GM19351 (cell line): ENCODE measurements around the gene TASOR2.

Source experiments
- ATAC-seq: cut with Tn5 transposase; IDR thresholded peaks from one replicate; pipeline ENCODE4 v1.9.1; 2021; ENCODE audit warnings: mild to moderate bottlenecking, moderate library complexity; ENCODE audit not compliant: unreplicated experiment

TASOR2 gene

DNA sequence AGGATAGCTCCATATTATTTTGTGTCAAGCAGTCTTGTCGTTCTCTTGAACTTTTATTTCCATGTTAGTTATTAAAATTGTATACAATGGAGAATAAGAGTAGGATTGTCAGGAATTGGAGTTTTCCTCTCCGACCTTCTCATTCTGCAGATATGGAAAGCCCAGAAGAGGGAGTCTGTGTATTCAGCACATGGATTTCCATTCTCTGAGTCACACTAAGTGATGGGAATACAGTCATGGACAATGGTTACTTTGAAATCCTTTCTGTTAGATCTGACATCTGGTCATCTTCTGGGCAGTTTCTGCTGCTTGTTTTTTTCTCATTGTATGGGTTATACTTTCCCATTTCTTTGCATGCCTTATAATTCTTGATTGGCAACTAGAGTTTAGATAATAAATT, 5.0 kb upstream of the TASOR2 start:
- ATAC-seq: no peak

DNA sequence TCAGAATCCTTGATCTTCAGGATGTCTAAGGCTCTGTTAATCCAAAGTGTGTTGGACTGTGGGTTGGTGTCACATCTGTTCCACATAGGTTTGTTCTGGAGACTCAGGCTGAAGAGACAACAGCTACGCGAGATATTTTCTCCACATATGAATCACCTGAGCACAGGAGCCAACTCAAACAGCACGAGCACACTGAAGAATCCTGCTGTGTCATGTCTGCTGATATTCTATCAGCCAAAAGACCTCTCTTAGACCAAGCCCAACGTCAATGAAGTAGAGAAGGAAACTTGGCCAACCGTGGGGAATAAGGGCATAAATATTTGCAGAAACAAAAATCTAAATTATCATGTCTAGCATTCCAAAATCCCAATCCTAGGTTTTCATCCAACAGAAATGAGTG, 2.7 kb upstream of the TASOR2 start:
- no peak for ATAC-seq

DNA sequence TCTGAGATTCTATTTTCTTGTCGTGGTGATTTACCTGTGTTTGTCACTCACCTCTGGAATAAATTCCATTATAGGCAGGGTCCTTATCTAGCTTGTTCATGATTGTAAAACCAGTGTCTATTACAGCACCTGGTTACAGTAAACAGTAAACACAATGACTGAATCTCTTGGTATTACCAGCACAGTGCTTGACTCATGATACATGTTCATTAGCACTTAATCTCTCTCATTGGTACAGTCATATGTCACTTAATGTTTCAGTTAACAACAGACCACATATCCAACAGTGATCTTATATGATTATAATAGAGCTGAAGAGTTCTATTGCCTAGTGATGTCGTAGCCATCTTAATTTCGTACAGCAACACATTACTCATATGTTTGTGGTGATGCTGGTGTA, 1.6 kb upstream of the TASOR2 start:
- no peak for ATAC-seq

DNA sequence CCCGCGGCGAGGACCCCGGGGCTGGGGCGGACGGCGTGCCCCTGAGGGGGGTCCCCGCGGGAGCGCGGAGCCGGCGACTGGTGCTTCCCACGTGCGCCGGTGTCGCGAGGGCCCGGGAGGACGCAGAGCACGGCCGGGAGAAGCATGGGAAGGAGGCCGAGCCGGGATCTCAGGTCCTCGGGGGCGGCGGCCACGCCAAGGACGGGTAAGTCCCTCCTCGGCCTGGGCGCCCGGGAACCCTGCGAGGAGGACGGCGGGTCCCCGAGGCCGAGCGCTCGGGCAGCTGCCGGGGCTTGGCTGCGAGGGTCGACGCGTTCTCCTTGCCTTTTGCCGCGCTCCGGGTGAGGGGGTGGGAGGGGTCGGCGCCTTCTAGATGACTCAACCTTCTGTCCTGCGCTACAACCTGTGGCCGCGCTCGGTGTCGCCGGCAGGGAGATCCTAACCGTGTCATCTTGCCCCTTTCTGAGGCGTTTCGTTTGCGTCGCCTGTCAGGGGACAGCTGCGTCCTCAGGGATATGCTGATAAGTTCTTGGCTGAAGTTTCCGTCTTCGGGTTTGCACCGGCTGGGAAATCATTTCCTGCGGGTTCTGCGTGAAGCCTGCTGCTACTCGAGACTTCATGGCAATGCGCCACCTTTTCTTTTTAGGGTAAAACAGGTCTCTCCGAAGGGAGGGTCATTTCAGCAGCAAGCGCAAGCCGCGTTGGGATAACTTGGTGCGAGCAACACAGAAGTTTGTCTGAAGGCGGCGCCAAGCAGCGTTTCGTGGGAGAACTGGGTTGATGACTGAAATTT, 529 bp downstream of the TASOR2 start:
- peak; percentile 52 for ATAC-seq

DNA sequence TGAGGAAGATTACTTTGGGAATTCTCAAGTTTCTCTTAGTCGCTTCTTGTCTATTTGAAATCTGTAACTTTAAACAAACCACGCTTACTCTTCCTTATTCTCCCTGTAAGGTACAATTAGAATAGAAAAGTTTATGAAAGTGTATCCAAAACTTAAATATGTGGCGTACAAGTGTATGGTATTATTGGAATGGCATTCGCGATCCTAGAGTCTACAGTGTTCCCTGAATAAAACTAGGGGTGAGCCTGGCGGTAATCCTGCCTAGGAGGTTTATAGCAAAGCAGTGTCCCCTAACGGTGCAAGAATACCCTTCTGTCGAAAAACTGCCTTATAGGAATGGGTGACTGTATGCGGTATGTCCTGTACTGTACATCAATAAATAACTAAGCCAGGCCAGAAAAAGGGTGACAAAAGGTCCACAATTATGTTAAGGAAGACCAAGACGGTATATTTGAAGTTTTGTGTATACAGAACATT, 1.2 kb downstream of the TASOR2 start:
- no peak for ATAC-seq

DNA sequence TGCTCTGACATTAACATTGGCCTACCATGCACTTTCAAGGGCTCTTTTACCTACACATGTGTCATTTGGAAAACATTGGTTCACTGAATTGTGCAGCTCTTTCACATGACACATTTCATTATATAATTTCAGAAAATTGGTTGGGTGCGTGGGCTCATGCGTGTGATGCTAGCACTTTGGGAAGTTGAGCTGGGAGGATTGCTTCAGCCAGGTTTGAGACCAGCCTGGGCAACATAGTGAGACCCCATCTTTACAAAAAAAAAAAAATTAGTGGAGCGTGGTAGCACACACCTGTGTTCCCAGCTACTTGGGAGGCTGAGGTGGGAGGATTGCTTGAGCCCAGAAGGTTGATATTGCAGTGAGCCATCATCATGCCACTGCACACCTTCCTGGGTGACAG, 3.9 kb downstream of the TASOR2 start:
- ATAC-seq: no peak

DNA sequence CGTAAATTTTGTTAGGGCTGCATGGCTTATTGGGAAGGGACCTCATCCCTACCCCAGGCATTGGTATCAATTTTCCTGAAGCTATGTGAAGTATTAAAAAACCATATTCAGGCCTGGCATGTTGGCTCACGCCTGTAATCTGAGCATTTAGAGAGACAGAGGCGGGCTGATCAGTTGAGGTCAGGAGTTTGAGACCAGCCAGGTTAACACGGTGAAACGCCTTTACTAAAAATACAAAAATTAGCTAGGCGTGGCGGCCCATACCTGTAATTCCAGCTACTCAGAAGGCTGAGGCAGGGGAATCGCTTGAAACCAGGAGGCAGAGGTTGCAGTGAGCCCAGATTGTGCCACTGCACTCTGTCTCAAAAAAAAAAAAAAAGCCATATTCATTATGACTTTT, 7.1 kb downstream of the TASOR2 start:
- ATAC-seq: no peak

DNA sequence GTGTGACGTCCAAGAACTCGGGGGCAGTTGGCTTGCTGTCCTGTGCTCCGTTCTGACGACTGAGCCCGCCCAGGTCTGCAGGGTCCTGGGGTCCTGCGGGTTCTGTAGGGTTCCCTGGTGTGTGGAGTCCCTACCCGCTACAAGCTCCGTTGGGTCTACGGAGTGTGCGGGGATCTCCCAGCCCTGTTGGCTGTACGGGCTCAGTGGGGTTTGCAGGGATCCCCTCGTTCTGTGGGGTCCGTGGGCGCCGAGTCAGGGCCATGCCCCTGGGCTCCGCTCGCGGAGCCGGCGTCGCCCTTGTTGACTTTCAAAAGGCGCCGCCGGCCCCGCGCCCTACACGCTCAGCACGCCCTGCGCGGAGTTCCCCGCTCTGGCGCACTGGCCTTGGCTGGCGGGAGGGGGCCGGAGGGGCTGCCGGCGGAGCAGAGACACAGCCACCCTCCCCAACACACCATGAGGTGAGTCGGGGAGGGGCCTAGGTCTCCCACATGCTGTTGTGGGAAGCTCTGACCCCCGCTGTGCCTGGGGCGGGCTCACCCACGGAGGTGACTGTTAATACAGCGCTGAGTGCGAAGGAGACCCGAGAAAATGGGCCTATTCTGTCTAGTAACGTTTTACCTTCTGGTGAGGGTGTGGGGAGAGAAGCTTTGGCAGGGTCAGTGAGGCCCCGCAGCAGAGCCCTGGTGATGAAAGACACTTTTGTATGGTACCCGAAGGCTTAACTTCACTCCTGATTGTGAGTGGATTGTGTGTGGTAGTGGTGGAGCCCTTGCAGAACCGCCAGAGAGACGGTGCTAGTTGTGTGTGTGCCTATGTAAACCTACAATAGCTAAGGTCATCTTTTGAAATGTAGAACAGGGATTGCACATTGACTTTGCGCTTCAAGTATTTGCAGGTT, 8.1 kb downstream of the TASOR2 start:
- peak; percentile 72 for ATAC-seq

DNA sequence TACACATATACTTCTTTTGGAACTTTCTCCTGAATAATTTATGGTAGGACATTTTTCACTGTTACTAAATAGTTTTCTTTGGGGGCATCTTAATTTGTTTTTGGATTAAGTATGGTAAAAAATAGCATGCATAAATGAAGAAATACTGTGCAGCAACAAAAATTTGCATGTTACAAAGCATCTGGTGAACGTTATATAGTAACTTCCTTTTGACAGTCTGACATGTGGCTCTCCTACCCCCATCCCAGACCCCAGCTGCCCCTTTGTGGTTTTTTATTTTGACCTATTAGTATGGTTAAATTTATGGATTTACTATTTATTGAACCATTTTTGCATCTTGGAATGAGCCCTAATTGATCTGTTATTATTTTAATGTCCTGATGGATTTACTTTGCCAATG, 9.9 kb downstream of the TASOR2 start:
- ATAC-seq: no peak

DNA sequence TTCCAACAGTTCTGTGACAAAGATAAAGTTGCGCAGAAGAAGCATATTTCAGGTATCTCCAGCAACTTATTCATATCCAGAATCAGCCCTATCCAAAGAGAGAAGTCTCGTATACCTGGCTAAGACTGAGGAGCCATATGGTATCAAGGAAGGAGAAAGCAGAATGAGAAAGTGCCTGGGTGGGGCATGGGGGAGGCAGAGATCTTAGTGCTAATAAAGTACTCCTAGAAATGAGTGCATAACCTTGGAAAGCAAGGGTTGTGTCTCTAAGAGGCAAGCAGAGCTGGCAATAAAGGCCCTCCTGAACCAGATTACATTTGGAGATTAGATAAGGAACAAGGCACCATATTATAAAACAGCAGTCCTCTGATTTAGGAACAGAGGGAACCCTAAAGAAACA, 12.7 kb downstream of the TASOR2 start:
- no peak for ATAC-seq

DNA sequence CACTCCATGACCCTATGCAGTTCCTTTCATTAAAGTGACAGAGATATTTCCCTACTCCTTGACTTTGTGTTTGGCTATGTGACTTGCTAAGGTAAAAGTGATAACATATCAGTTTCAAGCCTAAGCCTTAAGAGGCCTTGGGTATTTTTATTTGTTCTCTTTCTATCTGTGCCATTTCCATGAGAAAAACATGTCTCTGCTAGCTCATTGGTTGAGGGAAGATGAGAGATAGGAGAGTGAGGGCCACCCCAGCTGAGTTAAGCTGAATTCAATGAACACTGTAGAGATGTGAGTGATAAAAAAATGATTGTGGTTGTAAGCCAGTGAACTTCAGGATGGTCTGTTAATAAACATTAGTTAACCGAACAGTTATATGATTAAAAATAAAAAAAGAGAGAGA, 13.4 kb downstream of the TASOR2 start:
- no peak for ATAC-seq

DNA sequence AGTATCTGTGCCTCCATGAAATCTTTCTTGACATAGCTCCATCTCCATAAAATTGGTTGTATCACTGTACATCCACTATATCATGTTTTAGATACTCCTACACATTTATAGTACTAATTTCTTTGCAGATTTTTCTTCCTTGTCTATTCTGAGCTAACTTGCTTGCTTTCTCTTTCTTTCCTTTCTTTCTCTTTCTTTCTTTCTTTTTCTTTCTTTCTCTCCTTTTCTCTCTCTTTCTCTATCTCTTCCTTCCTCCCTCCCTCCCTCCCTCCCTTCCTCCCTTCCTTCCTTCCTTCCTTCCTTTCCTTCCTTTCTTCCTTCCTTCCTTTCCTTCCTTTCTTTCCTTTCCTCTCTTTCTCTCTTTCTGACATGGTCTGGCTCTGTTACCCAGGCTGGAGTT, 23.7 kb downstream of the TASOR2 start:
- no peak for ATAC-seq

DNA sequence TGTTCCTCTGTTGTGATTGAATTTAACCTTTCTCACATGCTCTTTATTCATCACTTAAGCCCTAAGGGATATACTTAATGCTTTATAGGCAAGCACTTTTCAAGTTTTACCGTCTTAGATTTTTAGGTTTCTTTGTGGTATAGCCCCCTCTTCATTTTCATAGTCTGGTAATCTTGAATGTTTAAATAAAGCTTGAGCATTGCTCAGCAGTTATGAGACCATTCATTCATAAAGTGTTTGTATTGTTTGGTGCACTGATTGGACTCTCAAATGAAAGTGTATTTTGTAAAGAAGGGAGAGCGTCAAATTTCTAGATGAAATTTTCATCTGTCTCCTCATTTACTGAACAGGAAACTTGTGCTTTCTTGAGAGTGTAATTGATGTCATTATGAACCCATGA, 25.2 kb downstream of the TASOR2 start:
- ATAC-seq: no peak

DNA sequence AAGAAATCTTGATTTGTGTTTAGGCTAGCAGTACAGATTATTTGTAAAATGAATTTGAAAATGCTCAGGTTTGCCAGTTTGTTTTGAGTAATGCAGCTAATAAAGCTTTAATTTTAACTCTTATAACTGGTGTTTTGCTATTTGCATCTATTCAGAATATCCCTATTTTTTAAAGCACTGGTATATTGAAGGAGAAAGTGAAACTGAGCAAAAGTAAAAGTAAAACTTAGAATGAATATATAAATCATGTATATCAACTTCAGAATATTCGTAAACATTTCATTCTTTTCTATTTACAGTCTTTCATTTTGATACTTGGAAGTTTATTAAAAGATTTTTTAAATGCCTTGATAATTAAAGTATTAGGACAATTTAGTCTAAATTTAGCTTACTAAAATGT, 26.2 kb downstream of the TASOR2 start:
- ATAC-seq: no peak

DNA sequence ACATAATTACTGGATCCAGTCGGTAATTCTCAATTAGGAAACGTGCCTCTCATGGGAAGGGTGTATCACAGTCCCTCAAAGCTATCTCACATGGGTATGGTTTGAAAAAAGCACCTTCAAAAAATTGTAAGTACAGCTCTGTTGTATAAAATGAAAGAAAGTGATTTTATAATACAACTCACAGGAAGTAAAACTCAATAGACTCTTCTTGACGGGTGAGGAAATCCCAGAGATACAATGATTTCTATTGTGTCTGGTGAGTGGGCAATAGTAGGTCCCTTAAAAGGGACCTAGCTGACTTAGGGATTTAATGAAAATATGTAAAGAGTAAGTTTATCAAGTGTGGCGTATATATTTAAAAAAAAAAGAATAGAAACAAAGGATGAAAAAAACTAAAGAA, 27.0 kb downstream of the TASOR2 start:
- ATAC-seq: no peak

DNA sequence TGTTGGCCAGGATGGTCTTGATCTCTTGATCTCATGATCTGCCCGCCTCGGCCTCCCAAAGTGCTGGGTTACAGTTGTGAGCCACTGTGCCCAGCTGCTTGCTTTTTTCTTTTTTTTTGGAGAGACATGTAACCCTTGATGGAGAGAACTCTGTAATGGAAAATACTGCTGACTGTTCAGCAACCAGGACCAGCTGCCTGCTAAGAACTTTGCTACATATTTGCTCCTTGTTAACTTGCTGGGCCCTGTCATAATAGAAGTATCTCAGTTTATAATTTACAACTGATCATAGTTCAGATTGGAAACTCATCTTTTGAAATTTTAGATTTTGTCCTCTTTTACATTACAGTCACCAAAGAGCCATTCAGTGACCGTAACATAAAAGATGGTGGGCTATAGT, 34.9 kb downstream of the TASOR2 start:
- ATAC-seq: no peak

DNA sequence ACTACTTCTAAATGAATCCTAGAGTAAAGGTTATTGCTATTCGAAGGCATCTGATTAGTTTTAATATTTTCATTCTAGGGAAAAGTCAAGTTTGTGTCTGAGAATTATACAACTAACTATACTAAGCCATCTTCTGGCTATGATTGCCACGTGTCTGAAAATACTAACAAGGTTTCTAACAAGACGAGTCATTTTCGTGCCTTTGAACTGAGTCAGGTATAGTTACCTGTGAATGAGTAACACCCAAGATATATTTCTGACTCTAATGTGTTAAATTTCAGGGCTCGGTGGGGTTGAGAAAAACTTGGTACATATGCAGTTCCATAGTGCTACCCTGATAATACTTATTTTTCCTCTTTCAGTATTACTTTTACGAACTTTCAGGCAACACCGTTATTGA, 35.5 kb downstream of the TASOR2 start:
- no peak for ATAC-seq

DNA sequence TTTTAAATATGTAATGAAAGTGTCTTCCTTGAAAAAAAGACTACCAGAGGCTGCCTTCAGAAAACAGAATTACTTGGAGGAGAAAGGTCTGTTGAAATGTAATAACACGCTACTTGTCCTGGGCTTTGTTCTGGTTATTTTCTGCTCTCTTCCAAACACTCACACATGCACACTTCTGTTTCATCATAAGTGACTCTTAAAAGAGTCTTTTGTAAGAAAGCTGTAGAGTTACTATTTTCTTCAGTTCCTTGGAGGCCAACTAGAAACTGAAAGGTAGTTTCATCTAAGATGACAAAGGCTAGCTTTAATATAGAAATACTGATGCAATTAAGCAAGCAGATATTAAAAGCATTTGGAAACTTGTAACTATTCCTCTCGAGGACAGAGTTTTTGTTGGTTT, 39.1 kb downstream of the TASOR2 start:
- ATAC-seq: no peak

DNA sequence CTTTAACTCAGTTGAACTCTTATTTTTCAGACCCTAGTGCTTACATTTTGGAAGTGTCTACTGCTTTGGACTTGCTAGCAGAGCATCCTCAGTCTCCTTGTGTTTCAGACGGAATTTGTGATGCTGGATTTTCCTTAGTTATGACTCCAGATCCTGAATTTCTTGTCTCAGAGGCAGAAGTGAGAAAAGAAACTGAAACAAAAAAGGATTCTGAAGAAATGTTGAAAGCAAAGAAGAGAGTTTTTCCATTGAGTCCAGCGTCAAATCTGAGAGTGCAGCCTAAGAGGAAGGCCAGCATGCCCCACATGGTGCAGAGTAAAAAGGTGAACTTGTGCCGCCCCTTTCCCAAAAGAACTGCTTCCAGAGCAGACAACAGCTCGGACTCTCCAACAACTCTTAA, 46.1 kb downstream of the TASOR2 start:
- ATAC-seq: no peak

DNA sequence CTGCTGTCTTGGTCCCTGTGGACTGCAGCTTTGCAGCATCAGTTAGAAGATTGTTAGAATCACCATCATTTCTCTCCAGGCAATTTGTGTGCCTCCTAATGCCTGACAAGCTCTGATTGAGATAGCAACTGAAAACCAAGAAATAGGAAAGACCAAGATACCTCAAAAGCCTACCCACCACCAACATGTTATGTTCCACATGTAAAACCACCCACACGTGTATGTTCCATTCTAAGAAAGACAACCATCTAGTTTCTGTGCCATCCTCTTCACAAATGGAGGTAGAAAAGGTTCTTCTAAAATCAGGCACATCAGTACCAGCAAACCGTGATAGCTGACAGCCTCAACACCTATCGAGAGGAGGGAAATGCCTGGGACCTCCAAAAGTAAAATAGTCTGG, 46.9 kb downstream of the TASOR2 start:
- ATAC-seq: no peak

DNA sequence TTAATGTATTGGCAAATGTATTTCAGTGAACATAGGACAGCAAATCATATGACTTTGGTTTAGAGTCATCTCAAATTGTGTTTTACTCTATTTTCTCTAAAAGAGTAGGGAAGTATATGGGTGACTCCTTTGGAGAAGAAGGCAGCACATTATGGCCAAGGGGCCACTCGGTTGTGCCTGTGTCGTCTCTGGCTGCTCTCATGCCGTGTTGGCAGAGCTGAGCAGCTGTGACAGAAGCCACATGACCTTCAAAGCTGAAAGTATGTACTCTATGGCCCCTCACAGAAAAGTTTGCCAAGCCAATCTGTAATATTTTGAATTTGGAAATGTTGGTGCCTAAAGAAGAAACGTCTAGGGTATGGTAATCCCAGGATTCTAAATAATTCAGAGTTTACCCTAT, 47.5 kb downstream of the TASOR2 start:
- no peak for ATAC-seq
